ENCODE measurements around the gene CA11.
"Not testable (repeated sequence)": the region's sequence is repeated elsewhere in the genome, so short reads cannot be mapped to it uniquely, and the experiment has no call there.

DNA sequence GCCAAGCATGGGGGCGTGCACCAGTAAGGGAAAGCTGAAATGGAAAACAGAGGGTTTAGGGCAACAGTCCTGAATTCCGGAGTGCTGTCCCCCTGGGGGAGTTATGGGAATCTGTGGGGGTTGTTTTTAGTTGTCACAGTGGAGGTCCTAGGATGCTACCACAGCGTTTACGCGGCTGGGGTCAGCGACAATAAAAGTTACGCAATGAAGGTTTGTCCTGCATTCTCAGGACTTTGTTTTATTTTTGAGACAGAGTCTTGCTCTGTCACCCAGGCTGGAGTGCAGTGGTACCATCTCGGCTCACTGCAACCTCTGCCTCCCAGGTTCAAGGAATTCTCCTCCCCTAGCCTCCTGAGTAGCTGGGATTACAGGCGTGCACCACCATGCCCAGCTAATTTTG is 47.6 kb upstream of the CA11 start:
- TF ChIP-seq CTCF, EZH2phosphoT487 (IDR thresholded peaks at IDR 0.05): not testable (repeated sequence)

Measured in neural progenitor cell (in vitro differentiated cells).